SK-N-SH treated with all-trans-retinoic acid at 6 μM for 48 hours (cell line): ENCODE measurements around the gene KIF1A.
"Not testable (repeated sequence)": the region's sequence is repeated elsewhere in the genome, so short reads cannot be mapped to it uniquely, and the experiment has no call there.

Experiments
- ATAC-seq: fragments of 200-7000 bp; cut with Tn5 transposase; 3 replicates; pipeline ENCODE4 v1.9.1; 2020; ENCODE audit warnings: mild to moderate bottlenecking, moderate library complexity
- BACH2 ChIP-seq: fragments of 250-450 bp; sonication (Bioruptor Pico); IDR thresholded peaks from 2 replicates; pipeline ENCODE4 v1.9.0; 2021; ENCODE audit warnings: mild to moderate bottlenecking, borderline replicate concordance
- CREB5 ChIP-seq: fragments of 250-450 bp; sonication (Bioruptor Pico); IDR thresholded peaks from 2 replicates; pipeline ENCODE4 v1.5.1; 2020; ENCODE audit warnings: low read depth, mild to moderate bottlenecking, moderate library complexity
- CSDC2 ChIP-seq: fragments of 250-450 bp; sonication (Bioruptor Pico); IDR thresholded peaks from 2 replicates; pipeline ENCODE4 v1.5.0; 2020; ENCODE audit warnings: mild to moderate bottlenecking, moderate library complexity
- ESRRG ChIP-seq: fragments of 250-450 bp; sonication (Bioruptor Pico); IDR thresholded peaks from 2 replicates; pipeline ENCODE4 v1.6.1; 2021; ENCODE audit warnings: mild to moderate bottlenecking
- GLIS3 ChIP-seq: fragments of 250-450 bp; sonication (Bioruptor Pico); IDR thresholded peaks from 2 replicates; pipeline ENCODE4 v1.5.0; 2020; ENCODE audit warnings: mild to moderate bottlenecking, moderate library complexity
- ISL1 ChIP-seq: fragments of 250-450 bp; sonication (Bioruptor Pico); IDR thresholded peaks from 2 replicates; pipeline ENCODE4 v2.1.2; 2022; ENCODE audit warnings: mild to moderate bottlenecking, moderate library complexity
- PATZ1 ChIP-seq: fragments of 250-450 bp; sonication (Bioruptor Pico); IDR thresholded peaks from 2 replicates; pipeline ENCODE4 v1.8.0; 2020; ENCODE audit warnings: mild to moderate bottlenecking, moderate library complexity, borderline replicate concordance
- POU6F1 ChIP-seq: fragments of 250-450 bp; sonication (Bioruptor Pico); IDR thresholded peaks from 2 replicates; pipeline ENCODE4 v1.8.0; 2021; ENCODE audit warnings: low read depth, mild to moderate bottlenecking, moderate library complexity, borderline replicate concordance
- PPARA ChIP-seq: fragments of 250-450 bp; sonication (Bioruptor Pico); IDR thresholded peaks from 2 replicates; pipeline ENCODE4 v1.5.0; 2020; ENCODE audit warnings: mild to moderate bottlenecking, borderline replicate concordance
- RARB ChIP-seq: fragments of 250-450 bp; sonication (Bioruptor Pico); IDR thresholded peaks from 2 replicates; pipeline ENCODE4 v1.8.0; 2021; ENCODE audit warnings: mild to moderate bottlenecking, moderate library complexity
- TOX ChIP-seq: fragments of 250-450 bp; sonication (Bioruptor Pico); IDR thresholded peaks from 2 replicates; pipeline ENCODE4 v1.8.0; 2021; ENCODE audit warnings: mild to moderate bottlenecking, moderate library complexity, borderline replicate concordance
- ZC3H10 ChIP-seq: fragments of 250-450 bp; sonication (Bioruptor Pico); IDR thresholded peaks from 2 replicates; pipeline ENCODE4 v1.5.1; 2021; ENCODE audit warnings: mild to moderate bottlenecking, moderate library complexity
- ZFP3 ChIP-seq: fragments of 250-450 bp; sonication (Bioruptor Pico); IDR thresholded peaks from 2 replicates; pipeline ENCODE4 v1.5.0; 2020; ENCODE audit warnings: mild to moderate bottlenecking, moderate library complexity
- ZFP30 ChIP-seq: fragments of 450-650 bp; formaldehyde crosslinking; IDR thresholded peaks from 2 replicates; pipeline ENCODE4 v1.5.0; 2022; ENCODE audit warnings: mild to moderate bottlenecking, moderate library complexity
- ZNF565 ChIP-seq: fragments of 450-650 bp; formaldehyde crosslinking; conservative IDR thresholded peaks from 2 replicates; pipeline ENCODE4 v1.5.0; 2020; ENCODE audit warnings: low read depth, mild to moderate bottlenecking, moderate library complexity
- ZNF8 ChIP-seq: fragments of 450-650 bp; formaldehyde crosslinking; IDR thresholded peaks from 2 replicates; pipeline ENCODE4 v1.5.0; 2020; ENCODE audit warnings: mild to moderate bottlenecking, moderate library complexity
- TF ChIP-seq, protein P1 (sequence below): fragments of 250-450 bp; sonication (Bioruptor Pico); IDR thresholded peaks from 2 replicates; pipeline ENCODE4 v1.5.1; 2021; ENCODE audit warnings: mild to moderate bottlenecking, moderate library complexity

KIF1A gene

GRCh38 chr2:240847817-240848216, 27.8 kb upstream of the KIF1A start (continued):
- TF ChIP-seq PATZ1 (no peak), ZNF8 (CRISPR knock-in tag) (no peak), CSDC2 (no peak), GLIS3 (CRISPR knock-in tag) (no peak), ISL1 (CRISPR knock-in tag) (no peak)

- no peak for TF ChIP-seq POU6F1 (CRISPR knock-in tag)
- ATAC-seq, result no peak
Observed at GRCh38 chr2:240846873-240847595, 27.0 kb upstream of the KIF1A start.

- ATAC-seq, result not testable (repeated sequence)
Observed at GRCh38 chr2:240846309-240846708, 26.3 kb upstream of the KIF1A start.

DNA sequence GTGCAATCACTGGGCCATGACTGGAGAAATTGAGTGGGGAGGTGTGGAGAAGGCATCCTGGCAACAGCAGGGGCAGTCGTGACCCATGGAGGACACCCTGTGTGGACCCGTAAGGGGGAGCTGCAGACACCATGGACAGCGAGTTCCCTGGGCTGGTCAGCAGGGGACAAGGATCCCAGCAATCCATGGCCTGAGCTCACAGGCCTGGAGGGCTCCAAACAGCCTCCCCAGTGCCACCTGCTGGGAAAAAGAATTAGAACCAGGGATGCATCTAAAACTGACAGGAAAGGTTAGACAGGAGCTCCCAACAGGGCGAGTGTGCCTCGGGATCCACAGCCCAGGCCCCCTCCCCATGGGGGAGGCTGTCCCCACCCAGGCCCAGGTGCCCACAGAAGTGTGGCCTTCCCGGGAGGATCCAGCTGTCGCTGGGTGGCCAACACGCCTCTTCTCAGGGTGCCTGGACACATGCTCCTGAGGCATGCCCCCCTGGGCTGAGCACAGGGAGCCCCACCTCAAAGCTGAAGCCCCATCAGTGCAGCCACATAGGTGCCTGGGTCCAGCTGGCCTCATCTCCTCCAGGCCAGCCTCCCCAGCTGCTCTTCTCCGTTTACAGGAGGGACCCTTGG, 20.5 kb upstream of the KIF1A start:
- no peak for TF ChIP-seq ZNF565
- TF ChIP-seq, protein P1, sequence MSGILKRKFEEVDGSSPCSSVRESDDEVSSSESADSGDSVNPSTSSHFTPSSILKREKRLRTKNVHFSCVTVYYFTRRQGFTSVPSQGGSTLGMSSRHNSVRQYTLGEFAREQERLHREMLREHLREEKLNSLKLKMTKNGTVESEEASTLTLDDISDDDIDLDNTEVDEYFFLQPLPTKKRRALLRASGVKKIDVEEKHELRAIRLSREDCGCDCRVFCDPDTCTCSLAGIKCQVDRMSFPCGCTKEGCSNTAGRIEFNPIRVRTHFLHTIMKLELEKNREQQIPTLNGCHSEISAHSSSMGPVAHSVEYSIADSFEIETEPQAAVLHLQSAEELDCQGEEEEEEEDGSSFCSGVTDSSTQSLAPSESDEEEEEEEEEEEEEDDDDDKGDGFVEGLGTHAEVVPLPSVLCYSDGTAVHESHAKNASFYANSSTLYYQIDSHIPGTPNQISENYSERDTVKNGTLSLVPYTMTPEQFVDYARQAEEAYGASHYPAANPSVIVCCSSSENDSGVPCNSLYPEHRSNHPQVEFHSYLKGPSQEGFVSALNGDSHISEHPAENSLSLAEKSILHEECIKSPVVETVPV (CRISPR knock-in tag), result no peak
- TF ChIP-seq ISL1 (CRISPR knock-in tag), result no peak
- no peak for TF ChIP-seq RARB (CRISPR knock-in tag)
- no peak for TF ChIP-seq ZFP3 (CRISPR knock-in tag)
- TF ChIP-seq POU6F1 (CRISPR knock-in tag), result no peak
- no peak for TF ChIP-seq ZFP30 (CRISPR knock-in tag)
- no peak for TF ChIP-seq ESRRG (CRISPR knock-in tag)
- no peak for TF ChIP-seq PATZ1
- no peak for TF ChIP-seq BACH2 (CRISPR knock-in tag)
- TF ChIP-seq CREB5 (CRISPR knock-in tag), result no peak
- TF ChIP-seq TOX, result no peak
- TF ChIP-seq ZC3H10 (CRISPR knock-in tag), result no peak
- TF ChIP-seq PPARA, result no peak
- TF ChIP-seq CSDC2, result no peak
- ATAC-seq, result peak; percentile 96
